ENCODE results near the gene ZBTB20. TPM values are rescaled to one million over a fixed set of nuclear protein-coding genes. Genes with fewer than 3 reads are reported as not detected.

The ZBTB20 gene
- total and polyA plus RNA-seq, 2 of the 4 experiments (the other 2 are of a cell fraction) = 0.75 to 14.7 TPM

GRCh38 chr3:114649331-114649730, 497.8 kb downstream of the ZBTB20 start:
- in situ Hi-C loops (cut with MboI; ENCODE audit: low sequenced_read_pairs) = no loop called here
- no peaks in the 10 kb centered on the region for H3K9me3 ChIP-seq (ENCODE audit: control insufficient read depth, insufficient read depth, low read length)
- no peak overlapping the region for H2BK5ac ChIP-seq (ENCODE audit: low read depth, low read length, poor library complexity, severe bottlenecking)
- H4K5ac ChIP-seq (ENCODE audit: low read depth, low read length) = no peak overlapping the region
- no peaks in the 10 kb centered on the region for H3K27me3 ChIP-seq (ENCODE audit: control insufficient read depth, insufficient read depth, low read length)
- no peaks in the 10 kb centered on the region for H3K36me3 ChIP-seq (ENCODE audit: control insufficient read depth, insufficient read depth, low read length)
- H3K14ac ChIP-seq (replicated peaks; ENCODE audit: low read depth, low read length) = no peak overlapping the region
- no peak for ATAC-seq (ENCODE audit: low read depth)
- no TSS peak for BruUV-seq (replicated peaks)
- no peak overlapping the region for H2AFZ ChIP-seq (replicated peaks; ENCODE audit: low read length, poor library complexity)
- H4K91ac ChIP-seq (ENCODE audit: insufficient read depth, low read depth, low read length) = no peak overlapping the region
- TF ChIP-seq RFX5 (IDR thresholded peaks at IDR 0.05; ENCODE audit: low read depth, low read length) = no peak
- TF ChIP-seq SMC3 (IDR thresholded peaks at IDR 0.05; ENCODE audit: low read depth, low read length) = no peak
- no peak for TF ChIP-seq CTCF (conservative IDR thresholded peaks at IDR 0.05; ENCODE audit: low read depth, low read length)
- no peak for TF ChIP-seq POLR2A (IDR thresholded peaks at IDR 0.05; ENCODE audit: low read depth, low read length)
- TF ChIP-seq NFE2L2 (IDR thresholded peaks at IDR 0.05; ENCODE audit: low read depth, low read length) = no peak
- TF ChIP-seq FOS (IDR thresholded peaks at IDR 0.05; ENCODE audit: low read depth, low read length) = no peak
- dilution Hi-C loops (cut with HindIII; ENCODE audit: low sequenced_read_pairs, unreplicated experiment) = no loop called here
- no peak overlapping the region; the same call in 1 of the 2 replicates for H2BK120ac ChIP-seq (ENCODE audit: low read depth, low read length)
- ChIA-PET CTCF (no interaction called here), POLR2A (ENCODE audit: unreplicated experiment) (no interaction called here)
- no peak overlapping the region for H3K4me3 ChIP-seq (ENCODE audit: insufficient read depth, low read depth, low read length)
- H2AK9ac ChIP-seq (replicated peaks; ENCODE audit: low read depth, low read length, poor library complexity) = no peak overlapping the region
- no peak overlapping the region for H3K4me2 ChIP-seq (ENCODE audit: low read depth, low read length)
- H3K4ac ChIP-seq (ENCODE audit: low read depth, low read length) = no peak overlapping the region
- H3K9ac ChIP-seq (ENCODE audit: low read depth, low read length) = no peak overlapping the region
- no peak overlapping the region for H3K27ac ChIP-seq (ENCODE audit: insufficient read depth, low read length)
- H3K79me1 ChIP-seq (ENCODE audit: low read depth in 1 of 2, low read length in 2 of 2) = no peaks in the 10 kb centered on the region
- H4K20me1 ChIP-seq (ENCODE audit: insufficient read depth, low read length) = no peaks in the 10 kb centered on the region
- H3K23ac ChIP-seq (ENCODE audit: low read depth, low read length) = no peak overlapping the region
- peaks cover 2% of the 10 kb centered on the region; the same call in 1 of the 2 replicates for H3K4me1 ChIP-seq (ENCODE audit: control insufficient read depth, insufficient read depth, low read length)
- H2AK5ac ChIP-seq (ENCODE audit: low read depth, low read length) = no peak overlapping the region
- H3K56ac ChIP-seq (ENCODE audit: extremely low read depth, insufficient read depth, low read length) = no peak overlapping the region
- no peak overlapping the region for H2BK15ac ChIP-seq (ENCODE audit: low read depth, low read length)
- H2BK20ac ChIP-seq (ENCODE audit: low read depth, low read length) = no peak overlapping the region
- DNase-seq = peak; percentile 54
- no peaks in the 10 kb centered on the region for H3K9me1 ChIP-seq (ENCODE audit: insufficient read depth, low read length)
- no peak overlapping the region for H4K8ac ChIP-seq (ENCODE audit: low read depth in 2 of 2, low read length in 2 of 2)
- intact Hi-C loops (cut with micrococcal nuclease) = no loop called here
- no peak overlapping the region for H3K18ac ChIP-seq (ENCODE audit: low read depth, low read length)

Measured in IMR-90 (cell line).